HG02938 (cell line): ENCODE measurements around the gene AKAP13.
"Not testable (repeated sequence)": the region's sequence is repeated elsewhere in the genome, so short reads cannot be mapped to it uniquely, and the experiment has no call there.

Experiments used
- ATAC-seq: cut with Tn5 transposase; IDR thresholded peaks from one replicate; pipeline ENCODE4 v1.9.1; 2021; ENCODE audit warnings: mild to moderate bottlenecking, moderate library complexity; ENCODE audit not compliant: unreplicated experiment

The AKAP13 gene, protein sequence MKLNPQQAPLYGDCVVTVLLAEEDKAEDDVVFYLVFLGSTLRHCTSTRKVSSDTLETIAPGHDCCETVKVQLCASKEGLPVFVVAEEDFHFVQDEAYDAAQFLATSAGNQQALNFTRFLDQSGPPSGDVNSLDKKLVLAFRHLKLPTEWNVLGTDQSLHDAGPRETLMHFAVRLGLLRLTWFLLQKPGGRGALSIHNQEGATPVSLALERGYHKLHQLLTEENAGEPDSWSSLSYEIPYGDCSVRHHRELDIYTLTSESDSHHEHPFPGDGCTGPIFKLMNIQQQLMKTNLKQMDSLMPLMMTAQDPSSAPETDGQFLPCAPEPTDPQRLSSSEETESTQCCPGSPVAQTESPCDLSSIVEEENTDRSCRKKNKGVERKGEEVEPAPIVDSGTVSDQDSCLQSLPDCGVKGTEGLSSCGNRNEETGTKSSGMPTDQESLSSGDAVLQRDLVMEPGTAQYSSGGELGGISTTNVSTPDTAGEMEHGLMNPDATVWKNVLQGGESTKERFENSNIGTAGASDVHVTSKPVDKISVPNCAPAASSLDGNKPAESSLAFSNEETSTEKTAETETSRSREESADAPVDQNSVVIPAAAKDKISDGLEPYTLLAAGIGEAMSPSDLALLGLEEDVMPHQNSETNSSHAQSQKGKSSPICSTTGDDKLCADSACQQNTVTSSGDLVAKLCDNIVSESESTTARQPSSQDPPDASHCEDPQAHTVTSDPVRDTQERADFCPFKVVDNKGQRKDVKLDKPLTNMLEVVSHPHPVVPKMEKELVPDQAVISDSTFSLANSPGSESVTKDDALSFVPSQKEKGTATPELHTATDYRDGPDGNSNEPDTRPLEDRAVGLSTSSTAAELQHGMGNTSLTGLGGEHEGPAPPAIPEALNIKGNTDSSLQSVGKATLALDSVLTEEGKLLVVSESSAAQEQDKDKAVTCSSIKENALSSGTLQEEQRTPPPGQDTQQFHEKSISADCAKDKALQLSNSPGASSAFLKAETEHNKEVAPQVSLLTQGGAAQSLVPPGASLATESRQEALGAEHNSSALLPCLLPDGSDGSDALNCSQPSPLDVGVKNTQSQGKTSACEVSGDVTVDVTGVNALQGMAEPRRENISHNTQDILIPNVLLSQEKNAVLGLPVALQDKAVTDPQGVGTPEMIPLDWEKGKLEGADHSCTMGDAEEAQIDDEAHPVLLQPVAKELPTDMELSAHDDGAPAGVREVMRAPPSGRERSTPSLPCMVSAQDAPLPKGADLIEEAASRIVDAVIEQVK (N-terminal part only)

DNA sequence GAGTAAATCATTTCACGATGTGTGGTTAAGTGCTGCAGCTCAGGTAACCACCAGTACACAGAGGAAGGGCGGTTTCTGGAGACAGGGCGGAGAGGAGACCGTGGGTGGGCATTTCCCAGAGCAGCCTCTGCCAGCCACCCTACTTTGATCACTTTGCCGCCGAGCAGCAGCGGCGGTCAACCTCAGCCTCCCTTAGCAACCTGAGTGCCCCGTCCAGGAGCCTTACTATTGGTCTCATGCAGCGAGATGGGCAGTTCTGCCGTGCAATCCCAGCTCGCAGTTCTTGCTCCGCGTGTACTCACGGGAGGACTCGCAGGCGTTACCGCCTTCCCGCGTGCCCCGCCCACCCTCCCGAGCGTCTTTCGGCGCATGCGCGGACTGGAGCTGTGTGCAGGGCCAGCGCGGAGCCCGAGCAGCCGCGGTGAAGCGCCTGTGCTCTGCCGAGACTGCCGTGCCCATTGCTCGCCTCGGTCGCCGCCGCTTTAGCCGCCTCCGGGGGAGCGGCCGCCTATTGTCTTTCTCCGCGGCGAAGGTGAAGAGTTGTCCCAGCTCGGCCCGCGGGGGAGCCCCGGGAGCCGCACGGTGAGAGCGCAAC, at the start of gene AKAP13:
TSS of gene AKAP13 (plus strand) at position 387 of the 595 bp plus-strand sequence. CDS start 105,118 bp downstream, outside the sequence.
- ATAC-seq: peak; percentile 81

DNA sequence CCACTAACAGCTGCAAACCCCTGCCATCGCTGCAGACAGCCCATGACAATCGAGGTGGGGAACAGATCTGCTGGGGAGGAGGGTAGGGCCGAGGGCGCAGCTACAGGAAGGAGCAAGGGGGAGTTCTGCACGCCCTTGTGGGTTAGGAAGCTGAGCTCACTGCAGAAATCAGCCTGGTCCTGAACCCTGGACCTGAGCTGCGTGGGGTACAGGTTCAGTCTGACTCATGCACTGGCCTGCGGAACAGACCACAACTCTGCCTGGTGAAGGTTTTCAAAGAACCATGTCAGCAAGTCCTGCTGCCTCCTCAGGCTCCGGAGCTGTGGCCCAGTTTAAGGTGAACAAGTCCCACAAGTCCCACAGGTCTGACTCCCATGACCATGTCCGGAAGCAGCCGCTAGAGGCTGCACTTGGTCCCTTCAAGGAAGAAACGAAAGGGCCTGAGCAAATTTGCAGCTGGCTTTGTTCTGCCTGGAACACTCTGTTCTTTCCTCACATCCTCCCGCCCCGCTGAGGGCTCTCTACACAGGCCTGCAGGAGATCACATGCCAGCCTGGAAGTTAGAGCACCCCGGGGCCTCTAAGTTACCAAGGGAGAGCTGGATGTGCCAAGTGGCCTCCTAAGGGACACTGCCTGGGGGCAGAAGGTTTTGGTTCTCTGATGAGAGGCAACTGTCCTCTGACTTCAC, 49.4 kb upstream of the AKAP13 start:
- peak; percentile 61 for ATAC-seq

DNA sequence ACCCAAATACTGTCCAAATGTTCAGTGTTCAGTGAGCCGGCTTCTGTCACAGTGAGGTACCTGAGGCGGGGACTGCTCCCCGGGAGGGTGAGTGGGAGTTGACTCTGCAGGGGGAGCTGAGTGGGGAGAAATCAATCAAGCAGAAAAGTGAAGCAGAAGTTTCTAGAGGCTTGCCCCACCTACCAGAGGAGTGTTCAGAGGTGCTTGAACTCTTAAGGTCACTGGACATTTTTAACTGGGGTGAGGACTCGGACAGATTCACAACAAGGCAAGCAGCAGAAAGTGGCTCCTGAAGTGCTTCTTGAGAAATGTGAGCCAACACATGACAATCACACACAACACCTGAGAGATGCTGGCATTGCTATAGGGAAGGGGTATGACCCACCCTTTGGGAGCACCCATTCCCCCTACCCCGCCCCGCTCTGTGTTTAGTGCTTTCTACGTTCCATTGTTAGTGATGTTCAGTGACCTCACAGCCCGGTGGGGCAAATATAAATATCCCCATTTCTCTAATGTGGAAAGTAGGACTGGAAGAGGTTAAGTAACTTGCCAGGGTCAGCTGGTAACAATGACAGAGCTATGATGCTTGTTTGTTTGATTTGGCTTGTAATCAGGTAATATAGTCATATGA, 48.6 kb upstream of the AKAP13 start:
- no peak for ATAC-seq

DNA sequence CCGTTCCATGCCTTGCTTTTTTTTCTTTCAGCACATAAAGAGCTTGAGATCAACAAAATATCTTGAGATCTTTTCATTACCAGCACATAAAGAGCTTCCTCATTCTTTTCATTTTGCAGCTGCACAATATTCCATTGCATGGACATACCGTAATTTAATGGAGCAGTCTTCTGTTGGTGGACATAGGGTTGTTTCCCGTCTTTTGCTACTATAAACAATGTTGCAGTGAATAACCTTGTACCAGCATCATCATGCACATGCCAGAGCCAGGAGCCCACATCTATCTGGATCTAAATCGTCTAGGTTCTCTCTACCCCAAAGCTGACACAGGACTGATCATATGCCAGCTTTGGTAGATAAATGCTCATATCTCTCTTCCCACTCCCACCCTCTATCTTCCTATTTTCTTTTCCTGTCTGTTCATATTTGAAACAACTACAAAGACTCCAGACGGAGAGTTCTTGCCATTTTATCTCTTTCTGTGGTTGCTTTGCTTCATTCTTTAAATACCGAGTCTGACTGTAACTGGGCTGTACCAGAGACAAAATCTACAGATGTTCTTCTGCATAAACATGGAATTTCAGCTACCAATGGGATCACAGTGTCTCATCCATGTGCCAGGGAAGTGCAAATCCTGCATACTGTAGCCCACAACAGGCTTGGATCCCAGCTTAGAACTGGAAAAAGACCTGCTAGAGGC, 47.1 kb upstream of the AKAP13 start:
- ATAC-seq: no peak

DNA sequence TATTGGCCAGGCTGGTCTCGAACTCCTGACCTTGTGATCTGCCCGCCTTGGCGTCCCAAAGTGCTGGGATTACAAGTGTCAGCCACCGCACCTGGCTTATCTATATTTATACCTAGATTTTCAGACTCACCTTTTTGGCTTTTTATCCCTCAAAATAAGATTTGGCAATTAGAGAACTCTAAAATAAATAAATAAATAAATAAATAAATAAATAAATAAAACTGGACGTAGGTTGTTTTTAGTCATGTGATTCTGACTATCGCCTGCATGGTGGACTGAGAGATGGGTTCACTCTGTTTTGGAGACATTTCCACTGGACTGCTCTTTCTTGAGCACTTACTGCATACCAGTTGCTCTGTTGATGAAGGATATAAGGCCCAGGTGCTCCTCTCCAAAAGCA, 46.2 kb upstream of the AKAP13 start:
- ATAC-seq: no peak

DNA sequence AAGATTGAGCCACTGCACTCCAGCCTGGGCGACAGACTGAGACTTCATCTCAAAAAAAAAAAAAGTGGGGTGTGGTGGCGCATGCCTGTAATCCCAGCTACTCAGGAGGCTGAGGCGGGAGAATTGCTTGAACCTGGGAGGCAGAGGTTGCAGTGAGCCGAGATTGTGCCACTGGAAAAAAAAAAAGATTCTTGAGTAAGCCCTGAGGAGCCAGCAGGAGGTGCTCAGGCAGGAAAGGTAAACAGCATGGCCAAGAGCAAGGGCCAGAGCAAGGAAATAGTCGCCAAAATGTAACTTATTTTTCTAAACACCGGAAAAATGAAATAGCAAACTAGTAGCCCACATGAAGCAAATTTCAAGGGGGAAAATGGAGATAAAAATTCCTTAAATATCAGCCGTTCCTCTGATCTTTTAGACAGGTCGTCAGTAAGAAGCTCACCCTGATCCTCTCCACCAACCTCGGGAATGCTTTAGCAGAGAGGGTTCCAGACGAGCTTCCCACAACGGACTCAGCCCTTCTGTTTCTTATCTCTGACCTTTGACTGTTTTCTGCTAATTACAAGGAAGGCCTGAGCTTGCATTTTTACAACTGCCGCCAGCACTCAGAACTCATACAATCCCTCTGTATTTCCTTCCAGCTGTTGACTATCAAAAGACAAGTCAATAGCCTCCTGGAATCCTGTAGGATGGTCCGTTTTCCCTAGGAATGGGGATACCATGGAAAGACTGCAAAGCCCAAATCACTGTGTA, 45.0 kb upstream of the AKAP13 start:
- ATAC-seq: no peak

DNA sequence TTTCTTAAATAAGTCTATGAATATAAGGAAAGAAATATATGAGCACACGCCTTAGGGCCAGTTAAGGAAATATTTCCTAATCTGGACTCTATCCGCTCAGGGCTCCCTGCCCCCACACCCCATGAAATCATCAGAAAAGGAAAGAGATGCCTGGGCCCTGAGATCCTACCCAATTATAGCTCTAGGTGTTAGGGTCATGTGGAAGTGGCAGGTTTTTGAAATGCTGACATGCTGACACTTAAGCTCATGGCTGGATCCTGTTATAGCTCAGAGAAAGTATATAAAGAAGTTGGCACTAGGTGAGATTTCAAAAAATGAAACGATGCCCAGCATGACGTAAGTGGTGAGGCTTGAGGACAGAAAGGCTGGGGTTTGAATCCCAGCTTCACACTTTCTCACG, 43.5 kb upstream of the AKAP13 start:
- ATAC-seq: no peak

DNA sequence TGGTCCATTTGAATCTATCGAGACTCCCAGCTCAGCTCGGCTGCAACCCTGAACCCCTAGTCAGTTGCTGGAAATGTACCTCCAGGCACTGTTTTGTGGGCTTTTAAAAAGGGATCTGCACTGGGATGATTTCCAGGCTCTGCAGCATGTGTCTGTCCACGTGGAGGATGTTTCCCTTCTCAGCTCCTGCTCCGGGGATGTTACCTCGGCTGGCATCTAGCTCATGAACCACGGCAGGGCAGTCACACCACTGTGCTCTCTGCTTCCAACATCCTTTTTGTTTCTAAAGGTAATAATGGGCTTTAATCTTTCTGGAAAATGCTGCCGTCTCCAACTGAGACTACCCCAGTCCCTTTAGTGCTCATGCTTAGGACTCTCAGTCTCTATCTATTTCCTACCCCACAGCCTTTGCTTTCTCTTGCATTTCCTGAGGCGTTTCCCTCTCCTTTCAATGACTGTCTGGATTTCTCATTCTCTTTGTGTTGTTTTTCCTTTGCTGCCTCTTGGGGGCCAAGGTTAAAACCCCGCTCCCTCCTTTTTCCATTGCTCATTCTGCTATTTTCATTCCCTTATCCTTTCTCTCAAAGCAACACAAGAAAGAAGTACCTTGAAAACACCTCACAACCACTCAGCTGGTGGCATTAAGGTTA, 42.9 kb upstream of the AKAP13 start:
- ATAC-seq: no peak

DNA sequence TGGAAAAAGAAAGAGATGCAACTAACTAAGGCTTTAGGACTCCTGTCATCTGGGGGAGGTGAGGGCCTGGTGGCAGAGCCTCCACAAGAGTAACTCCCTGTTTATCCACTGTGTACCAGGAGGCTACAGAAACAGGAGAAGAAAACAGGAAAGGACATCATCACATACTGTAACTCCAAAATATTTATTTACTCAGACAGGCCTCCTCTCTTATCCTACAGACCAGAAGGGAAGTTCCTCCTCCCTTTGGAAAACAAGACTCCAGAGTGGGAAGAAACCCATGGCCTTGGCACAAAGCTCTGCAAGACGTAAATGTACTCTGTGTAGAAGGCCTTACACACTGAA, 40.1 kb upstream of the AKAP13 start:
- ATAC-seq: no peak

DNA sequence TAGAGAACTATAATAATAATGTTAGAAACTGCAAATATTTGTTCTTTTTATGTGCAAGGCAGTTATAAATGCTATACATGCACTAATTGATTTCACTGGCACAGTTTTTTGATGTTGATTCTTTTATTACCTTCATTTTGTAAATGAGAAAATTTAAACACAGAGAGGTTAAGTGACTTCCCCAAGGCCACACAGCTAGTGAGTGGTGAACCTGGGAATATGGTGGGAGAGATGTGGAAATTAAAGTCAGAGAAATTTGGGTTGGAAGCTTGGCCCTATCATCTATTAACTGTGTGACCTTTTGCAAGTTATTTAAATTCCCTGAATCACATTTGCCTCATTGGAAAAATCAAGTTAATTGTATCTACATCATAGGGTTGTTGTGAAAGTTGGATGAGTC, 39.6 kb upstream of the AKAP13 start:
- no peak for ATAC-seq

DNA sequence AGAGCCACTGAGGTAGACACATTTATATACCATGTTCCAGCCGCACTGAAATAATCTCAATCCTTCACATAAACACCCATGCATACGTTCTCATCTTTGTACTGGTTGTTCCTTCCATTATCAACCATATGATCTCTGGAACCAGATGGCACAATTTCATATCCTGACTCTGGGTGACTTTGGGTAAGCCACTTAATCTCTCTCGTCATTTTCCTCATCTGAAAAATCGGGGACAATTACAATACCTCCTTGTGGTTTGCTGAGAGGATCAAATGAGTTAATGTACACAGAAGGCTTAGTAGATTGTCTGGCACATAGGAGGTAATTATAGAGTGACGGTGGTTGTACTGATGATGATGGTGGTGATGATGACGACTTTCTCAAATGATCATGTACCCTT, 38.2 kb upstream of the AKAP13 start:
- not testable (repeated sequence) for ATAC-seq

DNA sequence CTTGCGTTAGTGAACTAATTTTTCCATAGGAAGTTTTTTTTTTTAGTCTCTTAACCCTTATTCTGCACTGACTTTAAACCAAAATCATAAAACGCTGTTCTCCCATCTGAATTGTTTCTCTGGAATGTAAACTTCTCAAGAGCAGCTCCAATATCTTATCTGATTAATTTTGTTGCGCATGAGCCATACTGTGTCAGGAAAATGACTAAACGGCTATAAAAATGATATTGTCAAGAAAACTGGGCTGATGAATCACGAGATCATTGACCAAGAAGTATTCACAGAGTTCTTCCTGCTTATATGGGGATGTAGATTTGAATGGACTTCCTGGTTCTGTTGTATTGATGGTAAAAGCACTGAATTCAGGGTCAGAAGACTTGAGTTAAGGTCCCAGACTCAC, 37.0 kb upstream of the AKAP13 start:
- ATAC-seq: not testable (repeated sequence)

DNA sequence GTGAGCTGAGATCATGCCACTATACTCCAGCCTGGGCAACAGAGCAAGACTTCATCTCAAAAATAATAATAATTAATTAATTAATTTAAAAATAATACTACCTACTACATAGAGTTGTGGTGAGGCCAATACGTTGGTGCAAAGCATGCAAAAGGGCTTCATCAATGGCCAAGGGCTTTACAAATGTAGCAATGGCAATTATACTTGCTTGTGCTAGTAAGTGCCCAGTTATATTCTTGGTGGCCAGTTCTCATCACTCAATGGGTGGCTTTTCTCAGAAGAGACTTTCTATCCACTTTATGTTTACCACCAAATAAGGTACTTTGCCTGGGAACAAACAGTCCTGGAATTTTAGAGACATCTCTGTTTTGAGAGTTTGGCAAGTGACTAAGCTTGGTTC, 36.2 kb upstream of the AKAP13 start:
- not testable (repeated sequence) for ATAC-seq

DNA sequence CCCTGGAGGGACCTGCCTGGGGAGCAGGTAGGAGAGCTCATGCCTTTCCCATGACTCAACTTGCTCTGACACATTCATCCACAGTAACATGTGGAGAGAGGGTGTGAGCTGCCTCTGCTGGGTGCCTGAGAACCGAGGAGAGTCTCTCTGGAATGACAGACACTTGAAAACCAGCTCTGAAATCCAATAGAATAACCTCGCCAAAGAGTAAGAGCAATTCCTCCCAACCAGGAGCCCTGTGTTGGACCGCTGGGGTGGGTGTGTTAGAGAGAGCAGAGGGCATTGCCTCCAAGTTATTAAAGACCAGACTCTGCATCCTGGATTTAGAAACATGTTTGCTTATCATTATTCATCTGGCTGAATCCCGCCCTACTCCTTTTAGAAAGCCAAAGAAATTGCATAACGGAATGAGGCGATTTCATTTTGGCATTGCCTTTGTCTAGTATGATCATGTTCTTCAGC, 35.7 kb upstream of the AKAP13 start:
- ATAC-seq: not testable (repeated sequence)

DNA sequence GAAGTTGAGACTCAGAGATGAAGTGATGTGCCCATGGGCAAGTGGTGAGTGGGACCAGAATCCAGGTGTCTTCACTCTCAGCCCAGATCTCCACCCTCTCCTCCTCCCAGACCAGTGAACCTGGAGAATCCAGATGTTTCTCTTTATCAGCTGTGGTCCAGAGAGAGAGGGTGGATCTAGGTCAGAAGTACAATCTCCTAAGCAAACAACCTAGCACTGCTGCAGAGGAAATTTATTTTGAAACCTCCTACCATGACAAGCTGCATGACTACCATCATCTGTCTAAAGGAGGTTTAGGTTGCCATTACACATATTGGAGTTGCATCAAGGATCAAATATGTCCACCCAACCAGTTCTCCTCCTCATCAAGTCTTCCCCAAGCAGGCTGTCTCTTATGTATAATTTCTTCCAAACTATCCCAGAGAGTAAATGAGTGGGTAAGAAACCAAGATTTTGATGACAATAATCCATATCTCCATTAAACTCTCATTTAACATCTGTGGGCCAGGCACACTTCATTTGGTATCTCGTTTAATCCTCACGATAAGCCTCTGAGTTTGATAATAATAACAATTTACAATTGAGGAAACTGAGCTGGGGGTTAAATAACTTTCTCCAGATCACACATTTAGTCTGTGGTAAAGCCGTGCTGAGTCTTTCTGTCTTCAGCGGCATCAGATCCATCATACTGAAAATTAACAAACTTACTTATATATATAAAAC, 35.0 kb upstream of the AKAP13 start:
- not testable (repeated sequence) for ATAC-seq

DNA sequence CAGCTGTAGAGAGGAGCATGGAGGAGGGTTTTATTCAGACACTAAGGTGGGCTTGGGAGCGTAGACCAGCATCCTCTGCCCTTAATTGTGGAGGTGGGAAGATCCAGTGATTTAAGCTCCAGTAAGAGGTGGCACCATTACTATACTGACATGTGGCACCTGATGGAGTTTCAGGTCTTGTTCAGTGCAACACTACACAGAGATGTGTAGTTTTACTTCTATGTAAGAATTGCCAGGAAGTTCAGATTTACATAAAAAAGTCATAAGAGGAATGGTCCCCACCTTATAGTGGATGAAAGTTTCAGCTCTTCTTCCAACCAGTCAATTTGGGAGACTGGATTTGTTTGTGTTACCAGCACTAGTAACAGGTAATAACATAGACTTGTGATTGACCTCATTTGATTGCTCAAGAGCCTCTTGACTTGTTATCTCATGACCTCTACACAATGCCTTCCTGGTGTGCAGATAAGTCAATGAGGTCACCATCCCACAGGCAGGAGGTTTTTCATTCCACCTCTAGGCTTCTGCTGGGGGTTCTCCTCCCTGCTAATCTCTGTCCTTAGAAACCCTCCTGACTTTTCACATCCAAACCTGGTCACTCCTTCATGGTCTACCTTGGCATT, 33.8 kb upstream of the AKAP13 start:
- ATAC-seq: not testable (repeated sequence)
